22Rv1 (cell line): ENCODE results near the gene BTG1.

Experiments
- CTCF ChIP-seq: fragments of 450-650 bp; IDR thresholded peaks from 2 replicates; pipeline ENCODE4 v1.5.1; 2017; ENCODE audit warnings: mild to moderate bottlenecking
- ZFX ChIP-seq: fragments of 450-650 bp; IDR thresholded peaks from 2 replicates; pipeline ENCODE4 v1.6.1; 2017; ENCODE audit warnings: antibody characterized with exemption, borderline replicate concordance

GRCh38 chr12:92122941-92123779 is 22.5 kb downstream of the BTG1 start:
- TF ChIP-seq CTCF (no peak), ZFX (no peak)
